ENCODE data around the gene CDH3. TPM values are rescaled to one million over a fixed set of nuclear protein-coding genes. Genes with fewer than 3 reads are reported as not detected.

CDH3 gene
- polyA plus RNA-seq, 1 experiment: 1.1 TPM

DNA sequence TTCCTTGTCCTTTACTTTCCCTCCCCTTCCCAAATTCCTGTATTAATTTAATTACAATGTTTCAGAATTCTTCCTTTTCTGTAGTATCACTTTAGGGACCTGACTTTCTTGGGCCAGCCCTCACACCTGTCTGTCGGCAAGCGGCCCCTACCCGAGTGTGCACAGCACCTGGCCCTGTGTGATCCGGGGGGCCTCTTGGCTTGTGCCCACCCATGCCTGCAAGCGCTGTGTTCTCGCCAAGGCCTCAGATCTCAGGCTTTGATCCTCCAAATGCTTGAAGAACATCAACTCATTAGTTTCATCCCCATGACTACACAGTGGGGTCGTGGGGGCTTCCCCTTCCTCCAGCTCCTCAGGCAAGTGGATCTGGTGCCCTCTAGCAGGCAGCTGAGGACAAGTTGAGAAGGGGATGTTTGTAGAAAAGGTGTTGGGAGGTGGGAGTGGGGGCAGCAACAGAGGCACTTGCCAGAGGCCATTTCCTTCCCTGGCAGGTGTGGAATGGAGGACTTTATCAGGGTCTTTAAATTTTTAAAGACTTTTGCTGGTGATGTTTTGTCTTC, 15.7 kb upstream of the CDH3 start:
- TF ChIP-seq, protein P1, sequence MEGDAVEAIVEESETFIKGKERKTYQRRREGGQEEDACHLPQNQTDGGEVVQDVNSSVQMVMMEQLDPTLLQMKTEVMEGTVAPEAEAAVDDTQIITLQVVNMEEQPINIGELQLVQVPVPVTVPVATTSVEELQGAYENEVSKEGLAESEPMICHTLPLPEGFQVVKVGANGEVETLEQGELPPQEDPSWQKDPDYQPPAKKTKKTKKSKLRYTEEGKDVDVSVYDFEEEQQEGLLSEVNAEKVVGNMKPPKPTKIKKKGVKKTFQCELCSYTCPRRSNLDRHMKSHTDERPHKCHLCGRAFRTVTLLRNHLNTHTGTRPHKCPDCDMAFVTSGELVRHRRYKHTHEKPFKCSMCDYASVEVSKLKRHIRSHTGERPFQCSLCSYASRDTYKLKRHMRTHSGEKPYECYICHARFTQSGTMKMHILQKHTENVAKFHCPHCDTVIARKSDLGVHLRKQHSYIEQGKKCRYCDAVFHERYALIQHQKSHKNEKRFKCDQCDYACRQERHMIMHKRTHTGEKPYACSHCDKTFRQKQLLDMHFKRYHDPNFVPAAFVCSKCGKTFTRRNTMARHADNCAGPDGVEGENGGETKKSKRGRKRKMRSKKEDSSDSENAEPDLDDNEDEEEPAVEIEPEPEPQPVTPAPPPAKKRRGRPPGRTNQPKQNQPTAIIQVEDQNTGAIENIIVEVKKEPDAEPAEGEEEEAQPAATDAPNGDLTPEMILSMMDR (IDR thresholded peaks at IDR 0.05; ENCODE audit: insufficient read depth, low read depth, low read length): no peak
- Histone ChIP-seq H3K27me3 (ENCODE audit: control insufficient read depth, insufficient read depth, low read length) (no peaks in the 10 kb centered on the region), H3K4me3 (ENCODE audit: low read depth, low read length) (no peak overlapping the region), H3K36me3 (ENCODE audit: control insufficient read depth, insufficient read depth, low read length) (no peaks in the 10 kb centered on the region)
- ChIA-PET POLR2A (no interaction called here), CTCF (interaction anchor here (0.6 to 1.0 kb wide), 2 partner anchors 26 to 217 kb away, joined by 3 to 4 read pairs; no protein-coding TSS in a partner anchor)
- no peak for DNase-seq (ENCODE audit: low read depth)

DNA sequence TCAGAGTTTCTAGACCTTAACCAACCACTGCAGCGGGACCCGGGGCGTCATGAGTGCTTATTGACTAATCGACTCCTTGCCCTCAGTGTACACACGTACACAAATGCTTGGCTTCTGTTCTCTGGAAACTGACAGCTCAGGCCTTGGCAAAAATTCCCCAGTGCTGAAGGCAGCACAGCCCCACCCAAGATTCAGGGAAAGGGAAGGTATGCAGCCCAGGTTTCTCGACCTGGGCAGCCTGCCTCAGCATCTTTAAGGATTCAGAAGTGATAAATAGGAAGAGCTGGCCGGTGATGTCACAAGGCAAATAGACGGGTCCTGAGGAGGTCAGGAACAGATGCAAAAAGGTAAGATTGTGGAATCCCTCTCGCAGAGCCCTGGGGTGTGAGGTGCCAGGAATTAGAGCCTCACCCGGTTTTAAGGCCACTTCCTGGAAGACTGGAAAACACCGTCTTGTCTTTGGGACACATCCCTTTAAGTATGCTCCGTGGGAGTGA, 9.0 kb upstream of the CDH3 start:
- Histone ChIP-seq H3K4me3 (ENCODE audit: low read depth, low read length) (no peak overlapping the region), H3K27me3 (ENCODE audit: control insufficient read depth, insufficient read depth, low read length) (no peaks in the 10 kb centered on the region), H3K36me3 (ENCODE audit: control insufficient read depth, insufficient read depth, low read length) (no peaks in the 10 kb centered on the region)
- ChIA-PET CTCF (interaction anchor here (1.0 to 1.5 kb wide), 2 partner anchors 45 to 164 kb away, joined by 3 to 4 read pairs; no protein-coding TSS in a partner anchor), POLR2A (no interaction called here)
- TF ChIP-seq, protein P1 (IDR thresholded peaks at IDR 0.05; ENCODE audit: insufficient read depth, low read depth, low read length): no peak
- no peak for DNase-seq (ENCODE audit: low read depth)

DNA sequence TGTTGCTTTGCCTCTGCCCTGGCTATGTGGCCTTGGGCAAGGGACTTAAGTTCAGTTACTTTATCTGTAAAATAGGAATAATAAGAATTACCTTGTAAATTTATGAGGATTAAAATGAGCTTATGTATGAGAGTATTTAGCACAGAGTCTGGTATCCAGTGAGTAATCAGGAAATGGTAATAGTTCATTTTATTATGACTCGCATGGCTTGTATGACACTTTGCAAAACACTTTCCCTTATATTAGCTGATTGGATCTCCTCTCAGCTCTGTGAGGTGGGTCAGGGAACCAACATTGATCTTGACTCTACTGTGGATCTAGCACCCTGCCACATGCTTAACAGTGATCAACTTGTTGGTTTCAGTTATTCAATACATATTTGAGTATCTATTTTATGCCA, 8.3 kb upstream of the CDH3 start:
- DNase-seq (ENCODE audit: low read depth): peak; percentile 9
- POLR2A ChIA-PET: no interaction called here
- no peaks in the 10 kb centered on the region for H3K36me3 ChIP-seq (ENCODE audit: control insufficient read depth, insufficient read depth, low read length)
- TF ChIP-seq, protein P1 (IDR thresholded peaks at IDR 0.05; ENCODE audit: insufficient read depth, low read depth, low read length): no peak
- no peaks in the 10 kb centered on the region for H3K27me3 ChIP-seq (ENCODE audit: control insufficient read depth, insufficient read depth, low read length)
- no peak overlapping the region for H3K4me3 ChIP-seq (ENCODE audit: low read depth, low read length)
- CTCF ChIA-PET: interaction anchor here (1.0 to 1.5 kb wide), 2 partner anchors 46 to 163 kb away, joined by 3 to 4 read pairs; no protein-coding TSS in a partner anchor

DNA sequence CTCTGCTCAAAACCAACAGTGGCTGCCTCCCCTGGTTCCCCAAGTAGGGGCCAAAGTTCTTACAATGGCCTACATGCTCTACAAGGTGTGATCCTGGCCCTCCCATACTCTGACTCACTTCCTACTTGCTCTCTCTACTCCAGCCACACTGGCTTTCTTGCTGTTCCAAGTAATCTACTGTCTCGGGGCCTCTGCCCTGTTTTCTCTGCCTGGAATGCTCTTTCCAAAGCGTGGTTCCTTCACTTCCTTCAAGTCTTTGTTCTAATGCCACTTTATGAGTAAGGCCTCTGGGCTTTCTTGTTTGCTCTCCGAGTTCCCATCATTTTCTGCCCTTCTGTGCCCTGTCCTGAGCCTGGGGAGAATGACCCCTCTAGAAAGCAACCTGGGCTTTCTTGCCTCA, 4.1 kb upstream of the CDH3 start:
- peak; percentile 19 for DNase-seq (ENCODE audit: low read depth)
- Histone ChIP-seq H3K36me3 (ENCODE audit: control insufficient read depth, insufficient read depth, low read length) (no peaks in the 10 kb centered on the region), H3K27me3 (ENCODE audit: control insufficient read depth, insufficient read depth, low read length) (peaks cover 10% of the 10 kb centered on the region), H3K4me3 (ENCODE audit: low read depth, low read length) (no peak overlapping the region)
- POLR2A ChIA-PET: no interaction called here
- CTCF ChIA-PET: no interaction called here
- TF ChIP-seq, protein P1 (IDR thresholded peaks at IDR 0.05; ENCODE audit: insufficient read depth, low read depth, low read length): no peak

DNA sequence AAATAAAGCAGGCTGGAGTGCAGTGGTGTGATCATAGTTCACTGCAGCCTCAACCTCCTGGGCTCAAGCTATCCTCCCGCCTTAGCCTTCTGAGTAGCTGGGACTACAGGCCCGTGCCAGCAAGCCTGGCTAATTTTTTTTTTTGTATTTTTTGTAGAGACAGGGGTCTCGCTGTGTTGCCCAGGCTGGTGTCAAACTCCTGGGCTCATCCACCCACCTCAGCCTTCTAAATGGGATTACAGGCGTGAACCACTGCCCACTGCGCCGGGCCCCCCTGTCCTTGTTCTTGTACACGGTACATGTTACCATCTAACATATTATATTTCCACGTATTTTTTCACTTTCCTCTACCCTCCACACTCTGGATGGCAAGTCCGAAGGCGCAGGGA, 3.1 kb upstream of the CDH3 start:
- no peaks in the 10 kb centered on the region for H3K36me3 ChIP-seq (ENCODE audit: control insufficient read depth, insufficient read depth, low read length)
- CTCF ChIA-PET: interaction anchor here (0.6 kb wide), 1 partner anchor 267 kb away, joined by 3 read pairs; no protein-coding TSS in a partner anchor
- TF ChIP-seq, protein P1 (IDR thresholded peaks at IDR 0.05; ENCODE audit: insufficient read depth, low read depth, low read length): no peak
- H3K4me3 ChIP-seq (ENCODE audit: low read depth, low read length): no peak overlapping the region
- peaks cover 17% of the 10 kb centered on the region for H3K27me3 ChIP-seq (ENCODE audit: control insufficient read depth, insufficient read depth, low read length)
- POLR2A ChIA-PET: no interaction called here
- DNase-seq (ENCODE audit: low read depth): no peak
